Thyroid gland (tissue), 4 donors: ENCODE measurements around the gene MACF1. TPM values are rescaled to one million over a fixed set of nuclear protein-coding genes. Genes with fewer than 3 reads are reported as not detected.

Source experiments
- DNase-seq, 2 donors: peaks; one replicate each; pipeline ENCODE4 v3.0.0-alpha.2; 2019
- H3K27ac ChIP-seq, 3 donors: fragments of 200-600 bp; sonication (generic); 1 replicate in 2 of 3; 2 replicates in 1 of 3; pipeline ENCODE4 v1.5.1; 2016 to 2019; ENCODE audit warnings: mild to moderate bottlenecking in 1 of 3, moderate library complexity in 1 of 3
- H3K27me3 ChIP-seq: fragments of 200-600 bp; sonication (generic); one replicate; pipeline ENCODE4 v1.5.1; 2019
- H3K36me3 ChIP-seq, 2 donors: fragments of 200-600 bp; sonication (generic); one replicate each; pipeline ENCODE4 v1.5.1; 2016 to 2019
- H3K4me1 ChIP-seq, 2 donors: fragments of 200-600 bp; sonication (generic); one replicate each; pipeline ENCODE4 v1.5.1; 2017 to 2019
- H3K4me3 ChIP-seq, 3 donors: fragments of 200-600 bp; sonication (generic); replicated peaks in 1 of 3; 1 replicate in 2 of 3; 2 replicates in 1 of 3; pipeline ENCODE4 v1.5.1; 2016; ENCODE audit warnings: mild to moderate bottlenecking in 1 of 3
- H3K9me3 ChIP-seq: fragments of 200-600 bp; sonication (generic); one replicate; pipeline ENCODE4 v1.5.1; 2017
- POLR2A ChIP-seq, 2 donors: fragments of 450-650 bp; IDR thresholded peaks; one replicate each; pipeline ENCODE4 v1.6.1; 2017; ENCODE audit warnings: antibody characterized with exemption in 2 of 2, mild to moderate bottlenecking in 2 of 2, moderate library complexity in 1 of 2
- WGBS, 2 donors: methylation state at CpG; one replicate each; pipeline ENCODE4 v1.1.5; 2017; 5-methylcytosine and 5-hydroxymethylcytosine counted together
- intact Hi-C: fragments of 100-400 bp; cut with DNase I; formaldehyde crosslinking; loops from one replicate; pipeline ENCODE4 v1.15.1; 2023
- total RNA-seq, 4 donors: library from RNA; depleted of rRNA; stranded (reverse); fragments of >200 nt; gene quantifications; one replicate each; pipeline ENCODE4 v1.2.3, GENCODE V29; 2016
- TF ChIP-seq, protein P1 (sequence below), 6 experiments: fragments of 200-600 bp in 3 of 6; fragments of 450-650 bp in 3 of 6; sonication (generic) in 3 of 6; IDR thresholded peaks; one replicate each; pipeline ENCODE4 v1.5.1; 2016 to 2019; ENCODE audit warnings: antibody characterized with exemption in 6 of 6, mild to moderate bottlenecking in 2 of 6, inconsistent platforms in 1 of 6, moderate library complexity in 1 of 6

The MACF1 gene
- total RNA-seq, 4 donors from 2014 or later = 308 to 834 (median 427) TPM

GRCh38 chr1:39528082-39528481 lies 323.6 kb downstream of the MACF1 start:
- Histone ChIP-seq H3K27me3 (no peaks in the 10 kb centered on the region), H3K27ac (no peak overlapping the region), H3K4me3 (no peak overlapping the region), H3K9me3 (no peaks in the 10 kb centered on the region), H3K4me1 (no peaks in the 10 kb centered on the region), H3K36me3 (peaks cover 19 to 23% of the 10 kb centered on the region in 2 donors)
- TF ChIP-seq, protein P1, sequence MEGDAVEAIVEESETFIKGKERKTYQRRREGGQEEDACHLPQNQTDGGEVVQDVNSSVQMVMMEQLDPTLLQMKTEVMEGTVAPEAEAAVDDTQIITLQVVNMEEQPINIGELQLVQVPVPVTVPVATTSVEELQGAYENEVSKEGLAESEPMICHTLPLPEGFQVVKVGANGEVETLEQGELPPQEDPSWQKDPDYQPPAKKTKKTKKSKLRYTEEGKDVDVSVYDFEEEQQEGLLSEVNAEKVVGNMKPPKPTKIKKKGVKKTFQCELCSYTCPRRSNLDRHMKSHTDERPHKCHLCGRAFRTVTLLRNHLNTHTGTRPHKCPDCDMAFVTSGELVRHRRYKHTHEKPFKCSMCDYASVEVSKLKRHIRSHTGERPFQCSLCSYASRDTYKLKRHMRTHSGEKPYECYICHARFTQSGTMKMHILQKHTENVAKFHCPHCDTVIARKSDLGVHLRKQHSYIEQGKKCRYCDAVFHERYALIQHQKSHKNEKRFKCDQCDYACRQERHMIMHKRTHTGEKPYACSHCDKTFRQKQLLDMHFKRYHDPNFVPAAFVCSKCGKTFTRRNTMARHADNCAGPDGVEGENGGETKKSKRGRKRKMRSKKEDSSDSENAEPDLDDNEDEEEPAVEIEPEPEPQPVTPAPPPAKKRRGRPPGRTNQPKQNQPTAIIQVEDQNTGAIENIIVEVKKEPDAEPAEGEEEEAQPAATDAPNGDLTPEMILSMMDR (IDR thresholded peaks at IDR 0.05) = no peak
- no peak for TF ChIP-seq POLR2A (IDR thresholded peaks at IDR 0.05)
- DNase-seq = no peak
- 84 to 91% methylated on average over 4 of the region's 4 CpGs for WGBS, 2 donors
- intact Hi-C loops = no loop called here

DNA sequence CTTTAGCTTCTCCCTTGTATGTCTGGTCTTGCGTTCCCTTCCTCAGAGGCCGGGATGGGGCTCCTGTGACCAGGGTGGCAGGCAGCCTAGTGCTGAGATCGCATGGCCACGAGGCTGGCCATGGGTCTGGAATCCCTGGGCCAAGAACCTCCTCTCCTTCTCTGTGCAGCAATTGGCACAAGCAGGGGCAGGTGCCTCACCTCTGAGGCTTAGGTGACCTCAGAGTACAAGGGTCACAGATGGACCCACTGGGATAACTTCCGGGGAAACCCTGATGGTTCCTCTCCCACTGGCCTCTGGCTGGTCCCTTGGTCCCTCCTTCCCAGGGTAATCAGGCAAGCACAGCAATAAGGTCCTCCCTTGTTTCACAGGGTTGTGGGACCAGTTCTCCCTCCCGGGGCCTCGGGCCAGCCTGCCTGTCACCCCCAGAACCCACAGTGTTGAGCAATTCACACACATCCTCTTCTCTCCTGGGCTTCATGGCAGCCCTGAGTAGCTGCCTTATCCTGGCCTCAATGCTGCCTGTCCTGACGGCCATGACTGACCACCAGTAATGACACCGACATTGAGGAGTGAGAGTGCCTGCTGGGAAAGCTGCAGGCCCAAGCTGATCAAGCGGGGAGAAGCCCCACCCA lies 325.5 kb downstream of the MACF1 start:
- peaks cover 0 to 1% of the 10 kb centered on the region in 2 donors for H3K4me1 ChIP-seq
- intact Hi-C loops = loop anchor here (10.0 kb wide), 1 partner anchor 75 kb away; no protein-coding TSS in a partner anchor

DNA sequence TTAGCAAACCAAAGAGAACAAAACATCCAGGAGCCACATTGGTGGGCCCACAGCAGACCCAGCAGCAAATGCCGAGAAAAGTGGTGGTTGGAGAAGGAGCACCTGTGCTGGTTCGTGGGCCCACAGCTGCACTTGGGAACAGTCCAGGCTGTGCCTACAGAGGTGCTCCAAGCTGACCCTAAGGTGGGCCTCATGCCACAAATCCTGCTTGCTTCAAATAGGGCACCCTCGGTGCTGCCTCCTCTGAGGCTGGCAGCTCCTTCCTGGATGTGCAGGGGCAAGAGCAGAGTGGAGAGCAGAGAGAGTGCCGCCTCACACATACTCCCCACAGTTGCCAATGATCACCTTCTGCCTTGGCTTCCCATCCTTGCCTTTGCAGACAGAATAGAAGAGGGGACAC lies 327.0 kb downstream of the MACF1 start:
- Histone ChIP-seq H3K4me3 (no peak overlapping the region), H3K4me1 (peaks cover 0 to 7% of the 10 kb centered on the region in 2 donors), H3K36me3 (peaks cover 17 to 22% of the 10 kb centered on the region in 2 donors), H3K9me3 (no peaks in the 10 kb centered on the region), H3K27me3 (no peaks in the 10 kb centered on the region), H3K27ac (no peak overlapping the region)
- no peak for TF ChIP-seq POLR2A (IDR thresholded peaks at IDR 0.05)
- TF ChIP-seq, protein P1 (IDR thresholded peaks at IDR 0.05) = no peak
- no peak for DNase-seq
- 100% methylated on average over 2 to 4 of the region's 4 CpGs for WGBS, 2 donors
- intact Hi-C loops = loop anchor here (10.0 kb wide), 1 partner anchor 77 kb away; no protein-coding TSS in a partner anchor

More for the DNA sequence above, 325.5 kb downstream of the MACF1 start:
- Histone ChIP-seq H3K4me3 (no peak overlapping the region), H3K27me3 (no peaks in the 10 kb centered on the region), H3K9me3 (no peaks in the 10 kb centered on the region), H3K27ac (peak overlapping the region in 2 of 3 donors; percentile 29 to 38), H3K36me3 (peaks cover 19 to 23% of the 10 kb centered on the region in 2 donors)
- TF ChIP-seq POLR2A (IDR thresholded peaks at IDR 0.05) = no peak
- TF ChIP-seq, protein P1 (IDR thresholded peaks at IDR 0.05) = no peak
- WGBS, 2 donors = 90 to 92% methylated on average over 10 of the region's 10 CpGs
- no peak for DNase-seq

GRCh38 chr1:39533442-39533841 lies 328.9 kb downstream of the MACF1 start:
- H3K27me3 ChIP-seq = no peaks in the 10 kb centered on the region
- no peak overlapping the region for H3K4me3 ChIP-seq
- no peaks in the 10 kb centered on the region for H3K9me3 ChIP-seq
- H3K36me3 ChIP-seq = peaks cover 4 to 6% of the 10 kb centered on the region in 2 donors
- no peak for TF ChIP-seq POLR2A (IDR thresholded peaks at IDR 0.05)
- TF ChIP-seq, protein P1 (IDR thresholded peaks at IDR 0.05) = no peak
- H3K4me1 ChIP-seq = peaks cover 0 to 7% of the 10 kb centered on the region in 2 donors
- intact Hi-C loops = loop anchor here (10.0 kb wide), 1 partner anchor 79 kb away; no protein-coding TSS in a partner anchor
- DNase-seq = no peak
- WGBS, 2 donors = 100% methylated on average over 1 of the region's 1 CpG
- peak overlapping the region in 2 of 3 donors; percentile 27 to 54 for H3K27ac ChIP-seq

Other genes starting within 250 kb of the MACF1 start
- gene AKIRIN1, start 213.4 kb upstream of the MACF1 start, total RNA-seq = 10 to 100 TPM; 46.8 to 64.6 (median 56.7) TPM
- gene NDUFS5, start 178.3 kb upstream of the MACF1 start, total RNA-seq = 100 to 1,000 TPM; 428 to 631 (median 514) TPM